GM19023 (cell line): ENCODE measurements around the gene CD63.
"Not testable (repeated sequence)": the region's sequence is repeated elsewhere in the genome, so short reads cannot be mapped to it uniquely, and the experiment has no call there.

ENCODE experiments used
- ATAC-seq: cut with Tn5 transposase; IDR thresholded peaks from one replicate; pipeline ENCODE4 v1.9.1; 2021; ENCODE audit warnings: mild to moderate bottlenecking, moderate library complexity; ENCODE audit not compliant: unreplicated experiment

CD63 gene

GRCh38 chr12:55728939-55729818 is at the start of gene CD63:
Gene CD63 (minus strand): TSS chr12:55729009. CDS start chr12:55728341, 668 bp downstream.
- ATAC-seq: peak; percentile 64

GRCh38 chr12:55777856-55778255 is 49.0 kb upstream of the CD63 start:
- no peak for ATAC-seq

GRCh38 chr12:55771736-55772135 is 42.9 kb upstream of the CD63 start:
- no peak for ATAC-seq

GRCh38 chr12:55767156-55767555 is 38.3 kb upstream of the CD63 start:
- no peak for ATAC-seq

GRCh38 chr12:55765736-55766290 is 37.0 kb upstream of the CD63 start:
- ATAC-seq: no peak

- no peak for ATAC-seq
These were observed 33.8 kb upstream of the CD63 start for GRCh38 chr12:55762646-55763045.

GRCh38 chr12:55760663-55761062 is 31.9 kb upstream of the CD63 start:
- ATAC-seq: no peak

GRCh38 chr12:55758575-55758974 is 29.8 kb upstream of the CD63 start:
- not testable (repeated sequence) for ATAC-seq

GRCh38 chr12:55757701-55758100 is 28.9 kb upstream of the CD63 start:
- no peak for ATAC-seq

GRCh38 chr12:55755246-55755645 is 26.4 kb upstream of the CD63 start:
- ATAC-seq: no peak

GRCh38 chr12:55748230-55748993 is 19.6 kb upstream of the CD63 start:
- ATAC-seq: no peak

GRCh38 chr12:55746913-55747231 is 18.1 kb upstream of the CD63 start:
- no peak for ATAC-seq

GRCh38 chr12:55746174-55746912 is 17.5 kb upstream of the CD63 start:
- ATAC-seq: no peak

GRCh38 chr12:55745361-55746173 is 16.8 kb upstream of the CD63 start:
- no peak for ATAC-seq

- ATAC-seq: no peak
These were observed 15.7 kb upstream of the CD63 start for GRCh38 chr12:55744340-55745030.

GRCh38 chr12:55743406-55744339 is 14.9 kb upstream of the CD63 start:
- ATAC-seq: peak; percentile 52

- peak; percentile 38 for ATAC-seq
These were observed 14.1 kb upstream of the CD63 start, which contains the start of gene GDF11 for GRCh38 chr12:55742719-55743405. Gene GDF11 (plus strand): TSS chr12:55743122. CDS start chr12:55743317, 195 bp downstream.
